CD4-positive, alpha-beta T cell treated with Interleukin-15 for 4 hours (primary cell): ENCODE data around the gene TSPAN32.

Source experiments
- DNase-seq: peaks from one replicate; pipeline ENCODE4 v3.0.0-alpha.2; 2020; ENCODE audit warnings: low spot score

Gene TSPAN32

DNA sequence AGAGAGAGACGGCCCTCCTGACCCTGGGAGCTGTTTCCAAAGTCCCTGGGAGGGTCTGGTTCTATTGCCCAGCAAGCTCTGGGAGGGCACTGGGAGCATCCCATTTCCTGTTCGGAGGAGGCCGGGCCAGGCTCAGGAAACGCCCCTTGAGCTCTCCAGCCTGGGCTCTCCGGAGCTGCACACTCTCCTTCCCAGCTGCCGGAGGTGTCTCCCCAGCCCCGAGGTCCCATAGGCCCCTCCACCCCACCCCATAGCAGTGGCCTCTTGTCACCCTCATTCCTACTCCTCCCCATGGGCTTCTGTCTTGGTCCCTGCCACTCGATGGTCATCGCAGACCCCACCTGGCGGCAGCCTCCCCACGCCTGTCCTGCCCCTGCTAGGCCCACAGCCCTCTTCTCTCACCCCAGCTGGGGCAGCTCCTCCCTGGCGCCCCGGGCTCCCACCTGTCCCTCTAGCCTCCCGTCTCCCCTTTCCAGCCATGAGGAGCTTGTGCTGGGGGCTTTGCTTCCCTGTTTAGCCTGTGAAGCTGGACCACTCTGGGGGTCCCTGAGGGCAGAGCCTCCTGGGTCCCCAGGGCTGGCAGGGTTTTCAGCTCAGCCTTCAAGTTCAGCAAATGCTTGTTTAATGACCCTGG lies 2.8 kb downstream of the TSPAN32 start:
- DNase-seq = no peak

DNA sequence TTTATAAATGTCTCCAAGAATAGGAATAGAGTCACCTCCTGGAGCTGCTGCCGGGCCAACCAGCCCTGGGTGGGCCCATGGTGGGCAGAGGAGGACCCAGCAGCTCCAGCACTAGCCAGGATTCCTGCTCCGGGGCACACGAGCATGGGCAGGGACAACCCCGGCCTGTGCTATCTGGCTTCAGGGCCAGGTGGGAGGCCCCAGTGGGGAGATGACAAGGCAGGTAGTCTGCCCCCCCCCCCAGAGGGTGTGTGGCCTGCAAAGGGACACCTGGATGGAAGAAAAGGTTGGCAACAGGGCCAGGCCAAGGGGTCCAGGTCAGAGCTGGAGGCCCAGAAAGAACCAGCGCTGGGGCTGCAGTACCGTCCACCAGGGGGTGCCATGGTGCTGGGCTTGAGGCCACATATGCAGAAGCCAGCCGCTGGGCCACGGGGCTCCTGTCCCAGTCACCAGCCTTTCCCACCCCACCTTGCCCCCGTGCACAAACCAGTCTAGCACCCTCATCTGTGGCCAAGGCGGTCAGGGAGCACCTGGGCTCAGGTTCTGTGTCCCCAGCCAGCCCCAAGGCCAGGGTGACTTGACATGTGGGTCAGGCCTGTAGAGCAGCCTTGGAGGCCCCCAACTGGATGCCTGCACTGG lies 3.4 kb downstream of the TSPAN32 start:
- DNase-seq = peak; percentile 81

DNA sequence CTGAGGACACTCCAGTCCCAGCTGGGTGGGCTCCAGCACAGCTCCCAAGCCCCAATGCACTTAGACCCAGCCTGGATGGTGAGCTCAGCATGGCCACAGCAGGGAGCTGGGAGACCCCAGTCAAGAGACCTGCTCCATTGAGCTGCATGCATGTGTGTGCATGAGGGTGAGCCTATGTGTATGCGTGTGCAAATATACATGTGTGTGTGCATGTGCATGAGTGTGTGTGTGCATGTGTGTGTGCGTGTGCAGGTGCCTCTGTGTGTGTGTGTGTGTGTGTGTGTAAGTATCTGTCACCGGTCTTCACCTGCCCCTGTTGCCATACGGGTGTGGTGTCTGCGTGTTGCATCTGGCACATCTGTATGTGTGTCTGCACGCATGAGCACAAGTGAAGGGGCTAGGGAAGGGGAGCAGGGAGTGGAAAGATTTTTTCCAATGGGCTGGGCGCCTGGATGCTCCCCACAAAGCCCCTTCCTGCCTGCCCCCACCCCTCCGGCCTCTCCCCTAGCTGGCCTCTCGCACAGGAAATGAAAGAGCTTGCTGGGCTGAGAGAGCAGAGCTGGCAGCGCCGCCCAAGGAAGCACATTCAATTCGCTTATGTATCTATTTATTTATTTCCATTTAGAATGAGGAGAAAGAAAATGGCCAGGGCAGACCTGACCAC lies 4.1 kb downstream of the TSPAN32 start:
- DNase-seq = peak; percentile 13

GRCh38 chr11:2306452-2306823 lies 4.6 kb downstream of the TSPAN32 start:
- DNase-seq = no peak

DNA sequence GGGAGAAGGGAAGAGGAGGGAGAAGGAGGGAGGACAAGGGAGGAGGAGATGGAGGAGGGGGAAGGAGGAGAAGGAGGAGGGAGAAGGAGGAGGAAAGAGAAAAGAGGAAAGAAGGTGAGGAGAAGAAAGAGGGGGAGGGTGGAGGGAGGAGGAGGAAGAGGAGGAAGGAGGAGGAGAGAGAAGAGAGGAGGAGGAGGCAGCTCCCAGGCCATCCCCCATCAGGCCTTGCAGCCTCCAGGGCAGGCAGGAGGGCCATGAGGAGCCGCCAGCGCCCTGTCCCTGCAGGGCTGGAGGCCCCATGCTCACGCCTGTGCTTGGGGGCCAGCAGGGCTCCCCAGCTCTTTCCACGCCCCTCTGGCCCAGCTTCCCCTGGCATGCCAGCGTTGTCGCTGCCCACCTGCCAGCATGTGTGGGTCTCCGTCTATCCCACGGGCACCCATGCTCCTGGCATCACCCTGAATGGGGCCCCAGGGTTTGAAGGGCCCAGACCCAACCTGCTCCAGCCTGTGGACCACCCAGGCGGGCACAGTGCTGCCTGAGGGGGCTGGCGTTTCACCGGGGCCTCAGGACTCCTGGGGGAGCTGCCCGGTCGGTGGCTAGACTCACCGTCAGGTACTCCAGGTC lies 5.2 kb downstream of the TSPAN32 start:
- DNase-seq = no peak

DNA sequence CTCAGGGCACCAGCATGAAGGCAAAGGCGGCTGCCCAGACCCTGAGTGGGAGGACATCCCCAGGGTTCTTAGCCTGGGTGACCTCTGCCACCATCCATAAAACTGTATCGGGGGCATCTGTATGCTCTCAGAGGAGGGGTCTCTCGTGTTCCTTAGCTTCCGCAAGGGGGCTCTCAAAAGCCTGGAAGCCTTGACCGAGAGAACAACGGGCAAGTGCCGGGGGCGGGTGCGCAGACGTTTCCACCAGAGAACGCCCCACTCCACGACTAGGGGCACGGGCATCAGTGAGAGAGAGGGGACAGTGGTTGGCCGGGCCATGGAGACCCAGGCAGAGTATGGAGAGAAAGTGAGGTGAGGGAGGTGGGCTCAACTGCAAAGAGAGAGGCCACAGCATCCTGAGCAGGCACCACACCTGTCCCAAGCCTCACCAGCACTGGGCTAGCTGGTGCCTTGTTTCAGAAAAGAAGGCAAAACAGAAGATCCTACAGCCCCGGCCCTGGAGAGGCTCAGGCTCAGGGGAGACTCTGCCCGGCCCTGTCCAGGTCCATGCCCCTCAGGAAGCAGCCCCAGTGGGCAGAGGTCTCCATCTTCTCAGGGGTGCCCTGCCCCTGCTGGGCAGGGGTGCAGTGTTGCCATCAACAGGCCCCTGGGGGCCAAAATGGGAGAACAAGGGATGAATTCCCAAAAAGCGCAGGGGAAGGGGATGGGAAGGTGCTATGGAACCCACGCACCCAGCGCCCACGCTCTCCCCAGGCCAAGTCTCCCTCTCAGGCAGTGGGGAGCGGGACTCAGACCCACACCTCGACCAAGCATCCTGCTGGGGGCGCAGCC lies 5.9 kb downstream of the TSPAN32 start:
- no peak for DNase-seq

DNA sequence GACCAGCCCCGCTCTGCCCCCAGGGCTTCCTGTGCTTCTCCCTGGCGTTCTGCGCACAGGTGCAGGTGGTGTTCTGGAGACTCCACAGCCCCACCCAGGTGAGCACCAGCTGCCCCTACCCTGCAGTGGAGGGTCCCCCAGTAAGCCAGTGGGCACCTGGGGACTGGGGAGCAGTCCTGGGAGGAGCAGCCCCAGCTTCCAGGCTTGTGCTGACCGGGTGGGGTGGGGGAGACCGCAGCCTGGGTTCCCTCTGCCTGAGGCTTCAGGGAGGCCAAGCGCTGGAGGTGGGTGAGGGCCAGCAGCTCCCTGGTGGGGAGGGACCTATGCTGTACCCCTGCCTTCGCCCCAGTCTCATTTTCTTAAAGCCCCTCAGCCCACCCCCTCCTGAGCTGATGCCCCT lies 6.9 kb downstream of the TSPAN32 start:
- no peak for DNase-seq

GRCh38 chr11:2309251-2310072 lies 7.6 kb downstream of the TSPAN32 start:
- DNase-seq = no peak

DNA sequence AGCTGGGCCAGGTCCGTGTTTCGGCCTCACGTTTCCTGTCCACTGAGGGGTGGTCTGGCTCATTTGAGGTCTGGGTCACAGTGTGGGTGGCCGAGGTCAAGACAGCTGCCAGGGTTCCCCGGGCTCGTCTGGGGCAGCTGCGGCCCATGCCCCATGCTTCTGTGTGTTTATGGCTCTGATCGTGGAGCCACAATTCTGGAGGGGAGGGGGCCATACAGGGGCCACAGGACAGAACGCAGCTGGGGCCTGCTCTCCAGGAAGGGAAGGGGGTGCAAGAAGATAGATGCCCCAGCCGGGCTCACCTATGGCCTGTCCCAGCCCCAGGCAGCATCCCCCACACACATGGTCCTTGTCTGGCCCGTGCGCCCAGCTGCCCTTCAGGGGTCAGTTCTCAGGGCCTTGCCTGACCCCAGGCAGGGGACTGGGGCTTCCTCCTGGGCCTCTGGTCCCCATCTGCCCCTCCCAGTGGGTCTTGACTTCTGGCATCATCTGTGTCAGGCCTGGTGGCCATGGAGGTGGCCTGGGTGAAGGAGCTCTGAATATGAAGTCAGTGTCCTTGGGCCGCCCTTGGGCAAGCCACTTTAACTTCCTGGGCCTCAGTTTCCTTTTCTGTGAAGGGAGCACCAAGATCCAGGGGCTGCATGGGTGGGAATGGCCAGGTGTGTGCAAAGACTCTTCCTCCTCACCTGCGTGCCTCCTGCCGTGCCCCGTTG lies 8.4 kb downstream of the TSPAN32 start:
- no peak for DNase-seq

- DNase-seq = no peak
Measured at GRCh38 chr11:2310786-2311352, 9.1 kb downstream of the TSPAN32 start.

DNA sequence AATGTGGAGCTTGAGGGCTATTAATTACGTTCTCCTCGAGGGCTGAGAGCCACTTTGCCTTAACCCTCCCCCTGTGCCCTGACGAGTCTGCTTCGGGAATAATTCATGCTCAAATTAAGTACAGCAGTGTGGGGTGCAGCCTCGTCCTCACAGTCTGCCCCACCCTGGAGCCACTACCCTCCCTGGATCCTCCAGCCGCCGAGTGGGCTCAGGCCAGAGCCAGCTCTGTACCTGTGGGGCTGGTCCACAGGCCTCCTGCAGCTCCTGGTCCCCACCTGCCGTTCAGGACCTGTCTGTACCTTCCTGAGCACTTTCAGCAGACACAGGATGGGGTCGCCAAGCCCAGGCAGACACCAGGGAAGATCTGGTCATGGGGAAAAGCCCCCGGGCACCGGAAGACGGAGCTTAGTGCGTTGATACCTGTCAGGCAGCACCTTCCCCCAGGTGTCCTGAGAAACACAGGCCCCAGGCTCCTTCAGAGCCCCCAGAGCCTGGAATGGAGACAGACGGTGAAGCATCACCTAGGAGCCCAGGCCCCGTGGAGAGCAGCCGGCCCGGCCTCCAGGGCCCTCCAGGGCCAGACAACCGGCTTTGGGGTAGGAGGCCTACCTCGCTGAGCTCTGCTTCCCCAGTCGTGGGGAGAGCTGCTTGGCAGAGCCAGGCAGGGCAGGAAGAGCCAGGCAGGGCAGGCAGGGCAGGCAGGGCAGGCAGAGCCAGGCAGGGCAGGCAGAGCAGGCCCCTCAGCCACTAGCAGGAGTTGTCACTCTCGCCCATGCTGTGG lies 9.7 kb downstream of the TSPAN32 start:
- DNase-seq = no peak

DNA sequence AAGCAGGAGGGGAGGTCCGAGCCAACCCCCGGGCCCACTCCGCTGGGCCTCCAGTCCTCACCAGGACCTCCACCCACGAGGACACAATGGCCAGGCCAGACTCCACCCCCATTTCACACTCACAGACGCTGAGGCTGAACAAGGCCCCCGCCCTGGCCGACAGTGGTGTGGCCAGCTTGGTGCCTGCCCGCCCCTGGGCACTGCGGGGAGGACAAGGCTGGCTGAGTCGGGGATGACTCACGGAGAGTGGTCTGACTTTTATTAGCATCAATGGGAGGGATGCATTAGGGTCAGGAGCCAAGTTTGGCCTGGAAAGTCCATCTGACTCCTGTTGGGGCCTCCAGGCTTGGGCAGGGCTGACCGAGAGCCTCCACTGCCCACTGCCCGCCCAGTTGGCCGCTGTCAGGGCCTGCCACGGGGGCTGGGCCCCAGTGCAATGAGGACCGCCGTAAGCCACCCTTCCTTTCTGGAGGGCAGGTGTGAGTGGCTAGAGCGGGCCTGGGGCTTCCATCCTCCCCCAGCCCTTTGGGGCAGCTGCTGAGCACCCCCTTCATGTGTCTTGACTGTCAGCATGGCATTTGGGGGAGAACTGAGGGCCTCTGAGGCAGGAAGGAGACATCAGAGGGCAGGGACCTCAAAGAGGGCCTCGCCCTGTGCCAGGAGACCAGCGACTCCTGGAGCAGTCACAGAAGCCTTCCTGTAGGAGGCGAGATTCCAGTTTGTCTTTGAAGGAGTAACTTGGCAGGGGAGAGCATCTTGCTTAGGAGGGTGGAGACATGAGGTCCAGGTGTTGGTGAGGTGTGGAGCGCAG lies 10.6 kb downstream of the TSPAN32 start:
- DNase-seq = no peak

GRCh38 chr11:2313051-2313951 lies 11.5 kb downstream of the TSPAN32 start:
- no peak for DNase-seq

GRCh38 chr11:2314136-2314524 lies 12.3 kb downstream of the TSPAN32 start:
- no peak for DNase-seq

GRCh38 chr11:2314525-2315394 lies 12.9 kb downstream of the TSPAN32 start:
- no peak for DNase-seq

DNA sequence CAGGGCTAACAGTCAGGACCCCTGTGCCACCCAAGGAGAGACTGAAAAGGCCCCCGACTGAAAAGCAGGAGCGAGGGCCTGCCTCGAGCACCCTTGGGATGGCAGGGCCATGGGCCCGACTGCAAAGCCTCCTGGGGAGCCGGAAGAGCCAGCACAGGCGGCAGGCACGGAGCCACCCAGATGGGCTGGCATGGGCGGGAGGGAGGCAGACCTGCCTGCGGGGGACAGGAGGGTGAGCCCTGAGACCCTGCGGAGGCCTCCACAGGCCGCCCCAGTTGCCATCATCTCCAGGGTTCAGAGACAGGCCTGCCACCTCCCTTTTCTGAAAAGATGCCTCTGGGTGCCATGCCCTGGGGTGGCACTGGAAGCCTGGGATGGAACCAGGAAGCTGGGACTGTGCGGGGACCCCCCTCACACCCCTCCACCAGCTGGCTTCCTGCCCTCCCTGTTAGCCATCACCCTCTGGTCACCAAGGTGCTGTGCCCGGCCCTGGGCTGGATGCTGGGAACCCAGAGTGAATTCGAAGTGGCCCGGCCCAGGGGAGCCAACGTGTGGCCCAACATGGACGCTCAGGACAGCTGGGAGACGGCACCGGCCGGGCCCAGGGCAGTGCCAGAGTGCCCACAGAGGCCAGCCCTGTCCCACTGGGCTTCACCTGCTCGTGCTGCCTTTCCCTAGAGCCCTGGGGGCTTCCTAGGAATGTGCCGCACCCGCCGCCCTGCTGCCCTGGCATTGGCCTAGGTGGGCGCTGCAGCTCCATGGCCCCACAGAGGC lies 13.8 kb downstream of the TSPAN32 start:
- no peak for DNase-seq
